Keratinocyte (primary cell): ENCODE data around the gene SYNE2. TPM values are rescaled to one million over a fixed set of nuclear protein-coding genes. Genes with fewer than 3 reads are reported as not detected.

Experiments used
- DNase-seq: peaks from one replicate; pipeline ENCODE4 v3.0.0-alpha.2; 2011; ENCODE audit warnings: low read depth, missing footprints, low spot score
- FAIRE-seq: peaks from 2 replicates; lab custom pipeline; 2011; peaks lifted over from hg19 to GRCh38; lab: Jason Lieb, UNC
- H2AFZ ChIP-seq: 2 replicates; pipeline ENCODE4 v1.6.0; 2012; ENCODE audit warnings: low read length, control low read depth, inconsistent platforms; ENCODE audit not compliant: control insufficient read depth
- H3K27ac ChIP-seq: 2 replicates; pipeline ENCODE4 v1.5.1; 2011; ENCODE audit warnings: low read length; ENCODE audit not compliant: control insufficient read depth, insufficient read depth
- H3K27me3 ChIP-seq: 3 replicates; pipeline ENCODE4 v1.6.0; 2011; ENCODE audit warnings: low read length; ENCODE audit not compliant: control insufficient read depth, insufficient read depth; ENCODE audit errors: extremely low read depth
- H3K36me3 ChIP-seq, 2 experiments: 2 replicates in 1 of 2; 3 replicates in 1 of 2; pipeline ENCODE4 v1.5.1; 2011; ENCODE audit warnings: low read length in 2 of 2, mild to moderate bottlenecking in 1 of 2; ENCODE audit not compliant: control insufficient read depth in 2 of 2, insufficient read depth in 2 of 2; ENCODE audit errors: extremely low read depth in 1 of 2
- H3K4me1 ChIP-seq: 3 replicates; pipeline ENCODE4 v1.5.1; 2011; ENCODE audit warnings: low read length; ENCODE audit not compliant: control insufficient read depth, insufficient read depth; ENCODE audit errors: extremely low read depth
- H3K4me2 ChIP-seq: 3 replicates; pipeline ENCODE4 v1.6.0; 2011; ENCODE audit warnings: low read depth, low read length; ENCODE audit not compliant: control insufficient read depth, insufficient read depth; ENCODE audit errors: extremely low read depth
- H3K4me3 ChIP-seq, 3 experiments: fragments of 200-600 bp in 1 of 3; sonication (generic) in 1 of 3; 2 replicates in 2 of 3; 3 replicates in 1 of 3; pipeline ENCODE4 v1.5.1; 2011 to 2016; ENCODE audit warnings: low read length in 3 of 3, mild to moderate bottlenecking in 3 of 3, control low read depth in 2 of 3, inconsistent platforms in 1 of 3, low read depth in 1 of 3, mixed read lengths in 1 of 3, mixed run types in 1 of 3, moderate library complexity in 1 of 3; ENCODE audit not compliant: control insufficient read depth in 2 of 3, insufficient read depth in 2 of 3; ENCODE audit errors: extremely low read depth in 1 of 3
- H3K79me2 ChIP-seq: 2 replicates; pipeline ENCODE4 v1.6.0; 2012; ENCODE audit warnings: low read length; ENCODE audit not compliant: control insufficient read depth, insufficient read depth
- H3K9ac ChIP-seq: 3 replicates; pipeline ENCODE4 v1.6.0; 2011; ENCODE audit warnings: low read length; ENCODE audit not compliant: control insufficient read depth, insufficient read depth; ENCODE audit errors: extremely low read depth
- H3K9me1 ChIP-seq: 3 replicates; pipeline ENCODE4 v1.6.0; 2011; ENCODE audit warnings: low read length; ENCODE audit not compliant: control insufficient read depth, insufficient read depth; ENCODE audit errors: extremely low read depth
- H3K9me3 ChIP-seq: 2 replicates; pipeline ENCODE4 v1.5.1; 2012; ENCODE audit warnings: low read depth, low read length; ENCODE audit not compliant: control insufficient read depth
- H4K20me1 ChIP-seq: 3 replicates; pipeline ENCODE4 v1.6.0; 2011; ENCODE audit warnings: low read length; ENCODE audit not compliant: control insufficient read depth, insufficient read depth; ENCODE audit errors: extremely low read depth
- EZH2 ChIP-seq: IDR thresholded peaks from one replicate; pipeline ENCODE4 v1.6.1; 2012; ENCODE audit warnings: inconsistent platforms, mild to moderate bottlenecking, low read length, moderate library complexity
- dilution Hi-C: fragments of 300-500 bp; cut with MboI; formaldehyde crosslinking; loops from one replicate; pipeline ENCODE4 v1.7.0; 2020; ENCODE audit warnings: low sequenced_read_pairs; ENCODE audit not compliant: extremely low pct_ligation_motif_present
- polyA plus RNA-seq, 5 experiments: library from polyadenylated mRNA; depleted of rRNA in 3 of 5; stranded (reverse) in 3 of 5; stranded (forward) in 1 of 5; unstranded in 1 of 5; fragments of >200 nt; gene quantifications; 1 replicate in 1 of 5; 2 replicates in 3 of 5; 3 replicates in 1 of 5; pipeline versions ENCODE4 v1.2.1 to v1.2.3, GENCODE V29; 2011 to 2012; ENCODE audit warnings: missing spikeins in 2 of 5, low read depth in 1 of 5, low replicate concordance in 1 of 5
- TF ChIP-seq, protein P1 (sequence below), 3 experiments: IDR thresholded peaks in 1 of 3; conservative IDR thresholded peaks in 1 of 3; optimal IDR thresholded peaks in 1 of 3; 2 replicates in 2 of 3; 3 replicates in 1 of 3; pipeline versions ENCODE3 to v1.5.1; 2011; ENCODE audit warnings: low read length in 3 of 3, mild to moderate bottlenecking in 3 of 3, moderate library complexity in 2 of 3, control low read depth in 1 of 3, inconsistent platforms in 1 of 3; ENCODE audit not compliant: insufficient read depth in 2 of 3; ENCODE audit errors: extremely low read depth in 1 of 3

Gene SYNE2
- polyA plus RNA-seq, 1 donor (not counting 4 experiments of a cell fraction or from before 2014, with no cell fraction given) = 9.9 TPM

DNA sequence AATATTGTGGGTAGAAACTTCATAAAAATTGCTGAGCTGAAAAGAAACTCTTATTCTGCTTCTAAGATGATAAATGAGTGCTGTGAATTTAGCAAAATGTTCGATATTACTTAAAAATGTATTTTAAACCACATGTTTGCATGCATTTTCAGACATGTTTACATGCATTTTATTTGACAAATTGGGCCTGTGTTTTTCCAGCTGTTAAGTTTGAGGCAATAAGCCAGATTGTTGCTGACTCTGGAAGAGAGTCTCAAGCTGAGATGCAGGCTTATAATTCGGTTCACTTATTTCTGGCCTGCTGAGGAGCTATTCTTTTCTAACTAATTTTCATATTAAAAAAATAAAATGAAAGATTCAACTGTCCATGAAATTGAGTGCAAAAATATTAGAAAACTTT is 110.1 kb downstream of the SYNE2 start:
- H3K9me3 ChIP-seq = no peaks in the 10 kb centered on the region
- H3K4me3 ChIP-seq = no peak overlapping the region
- H3K9me1 ChIP-seq = no peaks in the 10 kb centered on the region
- H3K9ac ChIP-seq = no peak overlapping the region
- peaks cover 0 to 4% of the 10 kb centered on the region in 2 experiments for H3K36me3 ChIP-seq
- H3K27ac ChIP-seq = no peak overlapping the region
- no peaks in the 10 kb centered on the region for H3K27me3 ChIP-seq
- H3K4me1 ChIP-seq = no peaks in the 10 kb centered on the region
- H3K4me2 ChIP-seq = no peak overlapping the region
- H3K79me2 ChIP-seq = no peaks in the 10 kb centered on the region
- dilution Hi-C loops = no loop called here
- TF ChIP-seq, protein P1, sequence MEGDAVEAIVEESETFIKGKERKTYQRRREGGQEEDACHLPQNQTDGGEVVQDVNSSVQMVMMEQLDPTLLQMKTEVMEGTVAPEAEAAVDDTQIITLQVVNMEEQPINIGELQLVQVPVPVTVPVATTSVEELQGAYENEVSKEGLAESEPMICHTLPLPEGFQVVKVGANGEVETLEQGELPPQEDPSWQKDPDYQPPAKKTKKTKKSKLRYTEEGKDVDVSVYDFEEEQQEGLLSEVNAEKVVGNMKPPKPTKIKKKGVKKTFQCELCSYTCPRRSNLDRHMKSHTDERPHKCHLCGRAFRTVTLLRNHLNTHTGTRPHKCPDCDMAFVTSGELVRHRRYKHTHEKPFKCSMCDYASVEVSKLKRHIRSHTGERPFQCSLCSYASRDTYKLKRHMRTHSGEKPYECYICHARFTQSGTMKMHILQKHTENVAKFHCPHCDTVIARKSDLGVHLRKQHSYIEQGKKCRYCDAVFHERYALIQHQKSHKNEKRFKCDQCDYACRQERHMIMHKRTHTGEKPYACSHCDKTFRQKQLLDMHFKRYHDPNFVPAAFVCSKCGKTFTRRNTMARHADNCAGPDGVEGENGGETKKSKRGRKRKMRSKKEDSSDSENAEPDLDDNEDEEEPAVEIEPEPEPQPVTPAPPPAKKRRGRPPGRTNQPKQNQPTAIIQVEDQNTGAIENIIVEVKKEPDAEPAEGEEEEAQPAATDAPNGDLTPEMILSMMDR (optimal IDR thresholded peaks at IDR 0.05 in 1 of 3, IDR thresholded peaks at IDR 0.05 in 1 of 3, conservative IDR thresholded peaks at IDR 0.05 in 1 of 3; ENCODE audit: extremely low read depth in 1 of 3, insufficient read depth in 2 of 3, low read length in 3 of 3) = no peak
- no peak for TF ChIP-seq EZH2
- H4K20me1 ChIP-seq = no peaks in the 10 kb centered on the region
- no peak for FAIRE-seq
- no peak overlapping the region for H2AFZ ChIP-seq
- DNase-seq = no peak

DNA sequence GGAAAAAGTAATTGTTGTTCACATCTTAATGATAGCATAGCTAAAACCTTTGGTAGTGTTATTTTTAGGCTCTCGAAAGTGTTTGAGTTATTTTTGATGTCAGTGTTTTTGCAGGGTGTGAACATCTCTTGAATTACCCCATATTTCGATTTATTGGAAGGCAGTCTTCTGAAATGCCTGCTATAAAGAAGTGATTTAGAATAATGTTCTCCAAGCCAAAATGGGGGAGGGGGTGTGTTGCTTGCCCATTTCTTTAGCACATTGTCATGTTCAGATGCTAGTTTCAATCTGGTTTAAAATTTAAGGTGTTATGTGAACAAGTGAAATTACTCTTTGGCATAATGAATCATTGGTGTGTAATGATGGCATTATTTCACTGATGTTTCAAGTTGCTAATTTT is 110.6 kb downstream of the SYNE2 start:
- Histone ChIP-seq H3K9ac (no peak overlapping the region), H3K4me2 (no peak overlapping the region), H4K20me1 (no peaks in the 10 kb centered on the region), H3K36me3 (peaks cover 0 to 4% of the 10 kb centered on the region in 2 experiments), H3K9me1 (no peaks in the 10 kb centered on the region), H3K4me1 (no peaks in the 10 kb centered on the region), H3K9me3 (no peaks in the 10 kb centered on the region), H3K27ac (no peak overlapping the region), H3K79me2 (no peaks in the 10 kb centered on the region), H3K27me3 (no peaks in the 10 kb centered on the region), H2AFZ (no peak overlapping the region), H3K4me3 (no peak overlapping the region)
- no peak for FAIRE-seq
- no peak for DNase-seq
- TF ChIP-seq EZH2 = no peak
- TF ChIP-seq, protein P1 (optimal IDR thresholded peaks at IDR 0.05 in 1 of 3, IDR thresholded peaks at IDR 0.05 in 1 of 3, conservative IDR thresholded peaks at IDR 0.05 in 1 of 3; ENCODE audit: extremely low read depth in 1 of 3, insufficient read depth in 2 of 3, low read length in 3 of 3) = no peak
- dilution Hi-C loops = no loop called here
